Mesodermal cell (in vitro differentiated cells): ENCODE results near the gene TPGS2.

ENCODE experiments used
- H3K27ac ChIP-seq: 2 replicates; pipeline ENCODE4 v1.7.0; 2013; ENCODE audit warnings: mild to moderate bottlenecking, low read depth, low read length, moderate library complexity; ENCODE audit not compliant: severe bottlenecking
- H3K36me3 ChIP-seq: 2 replicates; pipeline ENCODE4 v1.7.1; 2013; ENCODE audit warnings: mild to moderate bottlenecking, low read length, moderate library complexity; ENCODE audit not compliant: control insufficient read depth, insufficient read depth
- H3K4me1 ChIP-seq: one replicate; pipeline ENCODE4 v1.7.1; 2013; ENCODE audit warnings: mild to moderate bottlenecking, low read length; ENCODE audit not compliant: insufficient read depth, control insufficient read depth, poor library complexity, severe bottlenecking
- H3K4me3 ChIP-seq: 2 replicates; pipeline ENCODE4 v1.7.0; 2013; ENCODE audit warnings: low read length, control low read depth, mild to moderate bottlenecking; ENCODE audit not compliant: insufficient read depth, poor library complexity, severe bottlenecking; ENCODE audit errors: extremely low read depth
- H3K9me3 ChIP-seq: 2 replicates; pipeline ENCODE4 v1.7.1; 2013; ENCODE audit warnings: mild to moderate bottlenecking, low read length, moderate library complexity; ENCODE audit not compliant: control insufficient read depth
- WGBS, 2 experiments: methylation state at CpG; one replicate each; pipeline ENCODE4 v1.1.5; 2013; ENCODE audit warnings: missing lambda C conversion rate in 2 of 2; ENCODE audit not compliant: insufficient coverage in 2 of 2; 5-methylcytosine and 5-hydroxymethylcytosine counted together

Gene TPGS2

DNA sequence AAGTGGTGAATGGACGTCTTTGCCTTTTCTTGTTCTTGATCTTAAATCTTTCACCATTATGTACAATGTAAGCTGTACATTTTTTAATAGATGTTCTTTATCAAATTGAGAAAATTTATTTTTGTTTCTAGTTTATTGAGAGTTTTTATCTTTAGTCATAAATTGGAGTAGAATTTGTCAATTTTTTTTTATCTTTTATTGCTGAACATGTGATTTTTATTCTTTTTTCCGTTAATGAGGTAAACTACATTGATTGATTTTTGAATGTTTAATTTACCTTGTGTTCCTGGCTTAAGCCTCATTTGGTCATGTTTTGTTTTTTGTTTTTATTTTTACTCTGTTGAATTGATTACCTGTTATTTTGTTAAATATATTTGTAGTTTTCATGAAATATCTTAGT is 19.8 kb upstream of the TPGS2 start:
- 100% methylated on average over 1 of the region's 2 CpGs; no CpG with 5 or more reads in 1 of the 2 experiments for WGBS, 2 experiments

DNA sequence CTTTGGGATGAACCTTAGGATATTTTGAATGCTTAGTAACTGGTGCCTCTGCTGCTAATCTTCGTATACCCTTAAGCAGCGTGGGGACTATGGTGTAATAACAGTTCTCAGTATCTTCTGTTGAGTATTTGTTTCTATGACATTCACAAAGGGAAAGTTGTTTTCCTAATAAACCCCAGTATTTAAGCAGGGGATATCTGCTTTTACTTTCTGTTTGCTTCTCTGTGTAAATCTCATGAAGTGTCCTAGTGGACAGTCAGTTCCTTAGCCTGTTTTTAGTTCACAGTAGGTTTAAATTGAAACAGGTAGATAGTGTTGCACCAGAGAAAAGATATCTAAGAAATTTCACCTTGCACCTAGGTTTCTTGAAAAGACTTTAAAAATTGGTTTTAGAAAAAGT is 15.0 kb upstream of the TPGS2 start:
- no peaks in the 10 kb centered on the region for H3K36me3 ChIP-seq
- H3K27ac ChIP-seq, result no peak overlapping the region
- no peaks in the 10 kb centered on the region for H3K9me3 ChIP-seq
- WGBS, 2 experiments, result 100% methylated on average over 1 to 2 of the region's 2 CpGs
- no peaks in the 10 kb centered on the region for H3K4me1 ChIP-seq
- H3K4me3 ChIP-seq, result no peak overlapping the region

More for the DNA sequence above, 19.8 kb upstream of the TPGS2 start:
- Histone ChIP-seq H3K4me3 (no peak overlapping the region), H3K36me3 (no peaks in the 10 kb centered on the region), H3K4me1 (no peaks in the 10 kb centered on the region), H3K27ac (no peak overlapping the region), H3K9me3 (peaks cover 7% of the 10 kb centered on the region)

GRCh38 chr18:36843199-36843598 is 14.4 kb upstream of the TPGS2 start:
- Histone ChIP-seq H3K4me1 (no peaks in the 10 kb centered on the region), H3K9me3 (no peaks in the 10 kb centered on the region), H3K36me3 (no peaks in the 10 kb centered on the region), H3K27ac (no peak overlapping the region), H3K4me3 (no peak overlapping the region)
- WGBS, 2 experiments, result 94 to 100% methylated on average over 2 to 3 of the region's 5 CpGs

DNA sequence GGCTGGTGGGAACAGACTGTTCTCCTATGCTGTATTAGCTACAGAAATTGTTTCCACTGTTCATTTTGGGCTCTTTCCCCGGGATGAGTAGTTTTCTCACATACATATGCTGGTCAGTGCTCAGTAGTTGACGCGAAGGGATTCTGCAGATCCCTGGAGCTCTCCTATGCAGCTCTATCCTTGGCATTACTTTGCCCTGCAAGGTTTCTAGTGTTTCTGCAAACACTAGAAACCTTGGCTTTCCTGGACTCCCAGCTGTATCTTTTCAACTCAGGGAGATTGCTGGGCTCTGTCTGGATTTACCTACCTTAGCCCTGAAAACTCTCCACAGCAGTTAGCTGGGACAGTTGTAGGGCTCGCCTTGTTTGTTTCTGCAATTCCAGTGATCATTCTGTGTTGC is 11.0 kb upstream of the TPGS2 start:
- WGBS, 2 experiments, result 93 to 100% methylated on average over 3 of the region's 4 CpGs
- Histone ChIP-seq H3K9me3 (no peaks in the 10 kb centered on the region), H3K4me3 (no peak overlapping the region), H3K36me3 (no peaks in the 10 kb centered on the region), H3K4me1 (no peaks in the 10 kb centered on the region), H3K27ac (no peak overlapping the region)

GRCh38 chr18:36835927-36836326 is 7.1 kb upstream of the TPGS2 start:
- Histone ChIP-seq H3K36me3 (no peaks in the 10 kb centered on the region), H3K4me3 (no peak overlapping the region), H3K4me1 (peaks cover 3% of the 10 kb centered on the region), H3K27ac (no peak overlapping the region), H3K9me3 (no peaks in the 10 kb centered on the region)
- no CpG with 5 or more reads among the region's 1 CpG for WGBS, 2 experiments

GRCh38 chr18:36833120-36833519 is 4.3 kb upstream of the TPGS2 start:
- Histone ChIP-seq H3K36me3 (no peaks in the 10 kb centered on the region), H3K4me3 (no peak overlapping the region)
- 83 to 100% methylated on average over 2 of the region's 2 CpGs for WGBS, 2 experiments

DNA sequence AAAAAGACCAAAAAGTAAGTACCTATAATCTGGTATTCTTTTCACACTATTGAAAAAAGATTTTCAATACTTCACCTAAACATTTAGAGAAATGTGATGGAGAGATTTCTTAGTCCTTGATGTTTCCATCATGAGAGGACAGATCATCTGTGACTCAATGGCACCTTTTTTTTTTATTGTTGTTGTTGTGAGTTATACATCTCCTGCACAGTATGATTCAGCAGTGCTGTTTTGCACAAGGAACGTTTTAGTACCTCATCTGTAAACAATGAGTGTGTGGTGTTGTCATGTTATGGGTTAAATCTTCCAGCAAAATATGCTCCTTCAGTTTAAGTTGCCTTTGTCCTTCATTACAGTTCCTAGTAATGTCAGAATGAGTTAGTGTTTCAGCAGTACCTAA is 2.3 kb upstream of the TPGS2 start:
- Histone ChIP-seq H3K36me3 (peaks cover 4% of the 10 kb centered on the region), H3K4me3 (no peak overlapping the region), H3K4me1 (peaks cover 4% of the 10 kb centered on the region), H3K9me3 (no peaks in the 10 kb centered on the region), H3K27ac (no peak overlapping the region)
- no CpG with 5 or more reads among the region's 1 CpG for WGBS, 2 experiments

More at GRCh38 chr18:36833120-36833519, 4.3 kb upstream of the TPGS2 start:
- Histone ChIP-seq H3K9me3 (no peaks in the 10 kb centered on the region), H3K4me1 (peaks cover 4% of the 10 kb centered on the region), H3K27ac (no peak overlapping the region)

- peak overlapping the region; percentile 87 for H3K4me3 ChIP-seq
- no peak overlapping the region for H3K27ac ChIP-seq
- H3K36me3 ChIP-seq, result peaks cover 11% of the 10 kb centered on the region
- H3K4me1 ChIP-seq, result peaks cover 4% of the 10 kb centered on the region
- WGBS, 2 experiments, result no CpG with 5 or more reads among the region's 1 CpG
- H3K9me3 ChIP-seq, result no peaks in the 10 kb centered on the region
Measured at GRCh38 chr18:36830158-36830495, 1.3 kb upstream of the TPGS2 start.

- Histone ChIP-seq H3K4me3 (peak overlapping the region; percentile 87), H3K27ac (peak overlapping the region; percentile 60)
Measured at GRCh38 chr18:36829362-36830157, 758 bp upstream of the TPGS2 start.

GRCh38 chr18:36828157-36828629 is 609 bp downstream of the TPGS2 start:
- peak overlapping the region; percentile 60 for H3K27ac ChIP-seq
- peaks cover 25% of the 10 kb centered on the region for H3K36me3 ChIP-seq
- 0% methylated on average over 12 to 15 of the region's 18 CpGs for WGBS, 2 experiments
- H3K9me3 ChIP-seq, result no peaks in the 10 kb centered on the region
- H3K4me3 ChIP-seq, result peak overlapping the region; percentile 87
- peaks cover 4% of the 10 kb centered on the region for H3K4me1 ChIP-seq

More at GRCh38 chr18:36829362-36830157, 758 bp upstream of the TPGS2 start:
- WGBS, 2 experiments, result 42 to 45% methylated on average over 12 to 16 of the region's 17 CpGs
- Histone ChIP-seq H3K4me1 (peaks cover 4% of the 10 kb centered on the region), H3K36me3 (peaks cover 13% of the 10 kb centered on the region), H3K9me3 (no peaks in the 10 kb centered on the region)

- no peak overlapping the region for H3K4me3 ChIP-seq
- no peak overlapping the region for H3K27ac ChIP-seq
- H3K9me3 ChIP-seq, result no peaks in the 10 kb centered on the region
- WGBS, 2 experiments, result 93 to 100% methylated on average over 2 to 3 of the region's 3 CpGs
- H3K4me1 ChIP-seq, result peaks cover 4% of the 10 kb centered on the region
- H3K36me3 ChIP-seq, result peaks cover 32% of the 10 kb centered on the region
Measured at GRCh38 chr18:36826556-36826955, 2.2 kb downstream of the TPGS2 start.
